SK-N-SH (cell line): ENCODE measurements around the gene SDF4.

Source experiments
- CTCF ChIP-seq: fragments of 200-600 bp; sonication (generic); IDR thresholded peaks from 2 replicates; pipeline ENCODE4 v1.6.1; 2017; ENCODE audit warnings: antibody characterized with exemption, mild to moderate bottlenecking, moderate library complexity
- FOXM1 ChIP-seq: IDR thresholded peaks from 2 replicates; pipeline ENCODE4 v1.4.0; 2012; ENCODE audit warnings: low read depth, mild to moderate bottlenecking
- GABPA ChIP-seq: IDR thresholded peaks from 2 replicates; pipeline ENCODE4 v1.4.0; 2012; ENCODE audit warnings: low read depth, mild to moderate bottlenecking
- MAX ChIP-seq: IDR thresholded peaks from 2 replicates; pipeline ENCODE4 v1.4.0; 2012; ENCODE audit warnings: low read depth
- POLR2AphosphoS5 ChIP-seq: IDR thresholded peaks from 2 replicates; pipeline ENCODE4 v1.6.1; 2012; ENCODE audit warnings: low read depth, low read length
- REST ChIP-seq: IDR thresholded peaks from 2 replicates; pipeline ENCODE4 v1.6.1; 2012; ENCODE audit warnings: mild to moderate bottlenecking, low read depth, low read length, moderate library complexity
- TAF1 ChIP-seq: IDR thresholded peaks from 2 replicates; pipeline ENCODE4 v1.6.1; 2012; ENCODE audit warnings: low read depth, mild to moderate bottlenecking, low read length, moderate library complexity, borderline replicate concordance
- USF2 ChIP-seq: fragments of 150-350 bp; IDR thresholded peaks from 2 replicates; pipeline ENCODE4 v1.6.1; 2017; ENCODE audit warnings: antibody characterized with exemption, low read length, low read depth, borderline replicate concordance

GRCh38 chr1:1245817-1246576 lies 14.2 kb upstream of the SDF4 start:
- no peak for TF ChIP-seq POLR2AphosphoS5
- TF ChIP-seq CTCF = no peak
- no peak for TF ChIP-seq FOXM1
- no peak for TF ChIP-seq GABPA
- no peak for TF ChIP-seq MAX
- no peak for TF ChIP-seq REST
- no peak for TF ChIP-seq TAF1
- no peak for TF ChIP-seq USF2
